HepG2 (cell line): ENCODE data around the gene GTSF1L. TPM values are rescaled to one million over a fixed set of nuclear protein-coding genes. Genes with fewer than 3 reads are reported as not detected.

Experiments used
- ATAC-seq: fragments of 200-7000 bp; cut with Tn5 transposase; 3 replicates; pipeline ENCODE4 v1.9.1; 2020; ENCODE audit warnings: mild to moderate bottlenecking, moderate library complexity
- BruUV-seq: library from RNA; stranded (reverse); fragments of 400-500 nt; replicated peaks from 2 replicates; lab custom pipeline; 2021; lab: Mats Ljungman, UMichigan
- CTCF ChIA-PET: fragments of 300-600 bp; formaldehyde crosslinking; extraction: SDS; loops from one replicate; lab custom pipeline; 2021; ENCODE audit warnings: low total read pairs, inconsistent platforms, low intra/inter-chr PET ratio; lab: Yijun Ruan, JAX
- POLR2A ChIA-PET: fragments of 350-600 bp; sonication (Branson Sonifier 250); formaldehyde crosslinking; loops from one replicate; lab custom pipeline; 2020; ENCODE audit warnings: antibody characterized with exemption, inconsistent platforms; lab: Yijun Ruan, JAX
- DNase-seq: peaks from one replicate; pipeline ENCODE4 v3.0.0-alpha.2; 2015; ENCODE audit warnings: low spot score
- FAIRE-seq: peaks from 3 replicates; lab custom pipeline; 2011; peaks lifted over from hg19 to GRCh38; lab: Jason Lieb, UNC
- H2AFZ ChIP-seq: one replicate; pipeline ENCODE4 v1.6.1; 2011; ENCODE audit warnings: low read length, inconsistent platforms
- H3K27ac ChIP-seq: fragments of 300-600 bp; 3 replicates; pipeline ENCODE4 v1.8.0; 2011; ENCODE audit warnings: mixed run types, mild to moderate bottlenecking, mixed read lengths, low read length, inconsistent platforms; ENCODE audit not compliant: insufficient read depth; ENCODE audit errors: extremely low read length
- H3K27me3 ChIP-seq, 2 experiments: fragments of 200-600 bp in 1 of 2; 2 replicates in 1 of 2; 3 replicates in 1 of 2; pipeline versions ENCODE4 v1.6.0 to v1.8.0; 2011; ENCODE audit warnings: low read length in 2 of 2, mild to moderate bottlenecking in 2 of 2, moderate library complexity in 2 of 2, inconsistent platforms in 1 of 2; ENCODE audit not compliant: insufficient read depth in 2 of 2, control insufficient read depth in 1 of 2
- H3K36me3 ChIP-seq, 2 experiments: fragments of 200-600 bp in 1 of 2; replicated peaks in 1 of 2; 2 replicates in 1 of 2; 3 replicates in 1 of 2; pipeline versions ENCODE4 v1.5.1 to v1.8.0; 2011; ENCODE audit warnings: low read length in 2 of 2, inconsistent platforms in 1 of 2; ENCODE audit not compliant: insufficient read depth in 2 of 2, control insufficient read depth in 1 of 2
- H3K4me1 ChIP-seq: 2 replicates; pipeline ENCODE4 v1.5.1; 2012; ENCODE audit warnings: low read length, inconsistent platforms; ENCODE audit not compliant: insufficient read depth
- H3K4me2 ChIP-seq: 2 replicates; pipeline ENCODE4 v1.6.0; 2011; ENCODE audit warnings: low read depth, low read length, inconsistent platforms
- H3K4me3 ChIP-seq, 3 experiments: fragments of 200-600 bp in 1 of 3; sonication (generic), shearing (Covaris generic) in 1 of 3; replicated peaks in 1 of 3; 2 replicates each; pipeline ENCODE4 v1.5.1; 2011 to 2016; ENCODE audit warnings: low read length in 3 of 3, inconsistent platforms in 2 of 3, low read depth in 2 of 3, mild to moderate bottlenecking in 2 of 3, control low read depth in 1 of 3, mixed read lengths in 1 of 3; ENCODE audit not compliant: insufficient read depth in 1 of 3
- H3K79me2 ChIP-seq: one replicate; pipeline ENCODE4 v1.6.1; 2011; ENCODE audit warnings: low read length, inconsistent platforms; ENCODE audit not compliant: insufficient read depth
- H3K9ac ChIP-seq: 2 replicates; pipeline ENCODE4 v1.6.0; 2011; ENCODE audit warnings: mild to moderate bottlenecking, low read depth, low read length, inconsistent platforms; ENCODE audit not compliant: insufficient read depth
- H3K9me3 ChIP-seq: 2 replicates; pipeline ENCODE4 v1.5.1; 2012; ENCODE audit warnings: mild to moderate bottlenecking, low read length
- H4K20me1 ChIP-seq: 2 replicates; pipeline ENCODE4 v1.6.0; 2011; ENCODE audit warnings: inconsistent platforms, mild to moderate bottlenecking, low read length, moderate library complexity; ENCODE audit not compliant: insufficient read depth
- ETV5 ChIP-seq: IDR thresholded peaks from 2 replicates; pipeline ENCODE4 v1.6.1; 2018; ENCODE audit warnings: missing biosample characterization, missing genetic modification reagents, inconsistent platforms, borderline replicate concordance
- KIAA2018 ChIP-seq: sonication (generic); formaldehyde crosslinking; IDR thresholded peaks from 2 replicates; pipeline ENCODE4 v1.5.0; 2020; ENCODE audit warnings: mild to moderate bottlenecking, missing genetic modification reagents, borderline replicate concordance
- NFYB ChIP-seq: sonication (generic); formaldehyde crosslinking; IDR thresholded peaks from 2 replicates; pipeline ENCODE4 v1.4.0; 2020; ENCODE audit warnings: missing genetic modification reagents
- SRY ChIP-seq: sonication (generic); formaldehyde crosslinking; IDR thresholded peaks from 2 replicates; pipeline ENCODE4 v1.8.0; 2022; ENCODE audit warnings: mild to moderate bottlenecking, missing genetic modification reagents
- ZNF570 ChIP-seq: sonication (generic); formaldehyde crosslinking; IDR thresholded peaks from 2 replicates; pipeline ENCODE4 v1.4.0; 2020; ENCODE audit warnings: mild to moderate bottlenecking, missing genetic modification reagents, borderline replicate concordance
- WGBS: methylation state at CpG from one replicate; pipeline ENCODE4 v1.1.6; 2017; ENCODE audit warnings: low lambda C conversion rate; 5-methylcytosine and 5-hydroxymethylcytosine counted together
- in situ Hi-C: cut with HindIII; loops from 2 replicates; pipeline ENCODE4 v1.10.0; 2017; ENCODE audit warnings: low pct_unique_long_range_greater_than_20kb; ENCODE audit not compliant: extremely low pct_ligation_motif_present
- intact Hi-C: fragments of 100-400 bp; cut with micrococcal nuclease; formaldehyde crosslinking; loops from one replicate; pipeline ENCODE4 v1.10.0; 2022; ENCODE audit not compliant: unreplicated experiment
- polyA plus RNA-seq, 8 experiments: library from polyadenylated mRNA; depleted of rRNA in 3 of 8; stranded (reverse) in 7 of 8; unstranded in 1 of 8; fragments of >200 nt; fragmentation: Illumina TruSeq in 4 of 8; extraction: Trizol in 4 of 8; gene quantifications; 2 replicates each; pipeline versions ENCODE4 v1.2.1 to v1.2.3, GENCODE V29; 2011 to 2016; ENCODE audit warnings: low read depth in 4 of 8, missing spikeins in 1 of 8, mixed read lengths in 1 of 8; ENCODE audit not compliant: insufficient read depth in 1 of 8
- total RNA-seq, 5 experiments: library from RNA; depleted of rRNA; stranded (reverse); fragments of >200 nt; fragmentation: Illumina TruSeq; extraction: Trizol; gene quantifications; 2 replicates each; pipeline ENCODE4 v1.2.3, GENCODE V29; 2016; ENCODE audit warnings: low read depth in 1 of 5
- TF ChIP-seq, protein P1 (sequence below), 2 experiments: sonication (generic) in 1 of 2; formaldehyde crosslinking in 1 of 2; IDR thresholded peaks; 2 replicates each; pipeline versions ENCODE4 v1.5.1 to v1.6.1; 2011 to 2020; ENCODE audit warnings: borderline replicate concordance in 1 of 2, low read depth in 1 of 2, low read length in 1 of 2, mild to moderate bottlenecking in 1 of 2, missing genetic modification reagents in 1 of 2, moderate library complexity in 1 of 2

Gene GTSF1L
- total and polyA plus RNA-seq, 2 of the 13 experiments (the other 11 are each of a cell fraction or from before 2014, with no cell fraction given): not detected

DNA sequence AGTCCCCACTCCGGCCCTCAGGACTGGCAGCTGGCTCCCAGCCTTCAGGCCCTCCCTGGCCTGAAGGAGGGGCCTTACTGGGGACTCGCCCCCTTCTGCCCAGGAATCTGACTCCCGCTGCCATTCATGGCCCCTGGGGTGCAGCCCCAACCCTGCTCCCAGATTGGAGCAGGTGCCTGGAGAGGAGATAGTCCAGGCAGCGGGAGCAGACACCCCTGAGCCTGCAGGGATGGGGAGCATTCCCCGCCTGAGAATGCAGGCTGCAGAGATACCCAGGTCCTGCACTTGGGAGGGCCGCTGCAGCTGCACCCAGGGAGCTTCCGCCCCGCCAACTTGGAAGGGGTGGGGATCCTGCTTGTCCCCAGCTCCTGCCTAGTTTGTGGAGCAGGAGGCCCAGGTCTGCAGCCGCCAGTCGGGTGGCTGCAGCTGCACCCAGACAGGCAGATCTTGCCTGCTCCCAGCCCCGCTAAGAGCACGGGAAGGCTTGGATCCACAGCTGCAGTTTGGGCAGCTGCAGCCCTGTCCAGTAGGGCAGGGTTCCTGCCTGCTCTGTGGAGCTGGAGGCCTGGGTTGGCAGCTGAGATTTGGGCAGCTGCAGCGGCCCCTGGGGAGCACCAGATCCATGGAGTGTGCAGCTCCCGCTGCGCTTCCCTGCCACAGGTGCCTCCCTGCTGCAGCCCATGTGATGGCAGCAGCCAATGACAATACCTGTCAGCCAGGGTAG is 5.2 kb downstream of the GTSF1L start:
- intact Hi-C loops: loop anchor here (10.0 kb wide), 1 partner anchor 483 kb away; no protein-coding TSS in a partner anchor
- H3K4me3 ChIP-seq: peak overlapping the region in 2 of 3 experiments; percentile 7 to 40; a peak in 3 of 6 replicates
- H3K9me3 ChIP-seq: no peaks in the 10 kb centered on the region
- H3K27me3 ChIP-seq: peaks cover 0 to 15% of the 10 kb centered on the region in 2 experiments; a peak in 1 of 5 replicates
- H3K9ac ChIP-seq: no peak overlapping the region
- BruUV-seq: no TSS peak
- in situ Hi-C loops: no loop called here
- peak; percentile 54 for ATAC-seq
- H3K4me1 ChIP-seq: peaks cover 38% of the 10 kb centered on the region
- no peak overlapping the region for H2AFZ ChIP-seq
- DNase-seq: no peak
- CTCF ChIA-PET: no interaction called here
- H3K79me2 ChIP-seq: no peaks in the 10 kb centered on the region
- no peak for FAIRE-seq
- POLR2A ChIA-PET: no interaction called here
- no peak overlapping the region for H3K27ac ChIP-seq
- no peaks in the 10 kb centered on the region; a peak in 1 of 5 replicates for H3K36me3 ChIP-seq
- WGBS: 10% methylated on average over 12 of the region's 15 CpGs
- H3K4me2 ChIP-seq: peak overlapping the region; percentile 64
- no peaks in the 10 kb centered on the region for H4K20me1 ChIP-seq
- peak; percentile 48; the same call in 1 of the 2 replicates for TF ChIP-seq NFYB
- no peak for TF ChIP-seq KIAA2018 (CRISPR knock-in tag)
- TF ChIP-seq SRY: 0 out of 2 replicates have a peak, but pooled peaks have one; percentile 27
- TF ChIP-seq, protein P1, sequence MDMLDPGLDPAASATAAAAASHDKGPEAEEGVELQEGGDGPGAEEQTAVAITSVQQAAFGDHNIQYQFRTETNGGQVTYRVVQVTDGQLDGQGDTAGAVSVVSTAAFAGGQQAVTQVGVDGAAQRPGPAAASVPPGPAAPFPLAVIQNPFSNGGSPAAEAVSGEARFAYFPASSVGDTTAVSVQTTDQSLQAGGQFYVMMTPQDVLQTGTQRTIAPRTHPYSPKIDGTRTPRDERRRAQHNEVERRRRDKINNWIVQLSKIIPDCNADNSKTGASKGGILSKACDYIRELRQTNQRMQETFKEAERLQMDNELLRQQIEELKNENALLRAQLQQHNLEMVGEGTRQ (IDR thresholded peaks at IDR 0.05; ENCODE audit: low read depth, low read length): peak; percentile 85
- TF ChIP-seq, protein P1 (CRISPR knock-in tag; IDR thresholded peaks at IDR 0.05; ENCODE audit: borderline replicate concordance): peak; percentile 82; the same call in 1 of the 2 replicates
- 0 out of 2 replicates have a peak, but pooled peaks have one; percentile 25 for TF ChIP-seq ETV5 (CRISPR knock-in tag)
- TF ChIP-seq ZNF570 (CRISPR knock-in tag): no peak
